ENCODE results near the gene MAPK8.
"Not testable (repeated sequence)": the region's sequence is repeated elsewhere in the genome, so short reads cannot be mapped to it uniquely, and the experiment has no call there.

Gene MAPK8

DNA sequence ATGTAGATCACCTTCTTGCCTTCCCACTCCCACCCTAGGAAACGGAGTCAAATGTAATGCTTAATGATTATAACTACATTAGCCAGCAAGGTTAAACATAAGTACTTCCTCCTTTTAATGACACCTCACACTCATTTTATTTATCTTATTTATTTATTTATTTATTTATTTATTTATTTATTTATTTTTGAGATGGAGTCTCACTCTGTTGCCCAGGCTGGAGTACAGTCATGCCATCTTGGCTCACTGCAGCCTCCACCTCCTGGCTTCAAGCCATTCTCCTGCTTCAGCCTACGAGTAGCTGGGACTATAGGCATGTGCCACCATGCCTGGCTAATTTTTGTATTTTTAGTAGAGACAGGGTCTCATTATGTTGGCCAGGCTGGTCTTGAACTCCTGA is 115.4 kb downstream of the MAPK8 start:
- not testable (repeated sequence) for DNase-seq

DNA sequence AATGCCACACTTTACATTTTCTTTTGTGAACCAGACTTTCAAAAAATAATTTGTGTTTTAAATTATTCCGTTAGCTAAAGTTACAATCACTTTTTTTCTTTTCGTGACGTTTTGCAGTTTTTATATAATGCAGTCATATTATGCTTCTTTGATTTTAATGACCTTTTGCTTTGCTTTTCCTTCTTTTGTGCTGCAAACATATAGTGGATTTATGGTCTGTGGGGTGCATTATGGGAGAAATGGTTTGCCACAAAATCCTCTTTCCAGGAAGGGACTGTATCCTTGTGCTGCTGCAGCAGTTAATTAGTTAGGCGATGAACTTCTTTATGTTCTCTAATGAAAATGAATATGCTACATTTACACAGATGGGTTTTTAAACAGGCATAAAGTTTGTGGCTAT is 117.4 kb downstream of the MAPK8 start:
- DNase-seq, result no peak

DNA sequence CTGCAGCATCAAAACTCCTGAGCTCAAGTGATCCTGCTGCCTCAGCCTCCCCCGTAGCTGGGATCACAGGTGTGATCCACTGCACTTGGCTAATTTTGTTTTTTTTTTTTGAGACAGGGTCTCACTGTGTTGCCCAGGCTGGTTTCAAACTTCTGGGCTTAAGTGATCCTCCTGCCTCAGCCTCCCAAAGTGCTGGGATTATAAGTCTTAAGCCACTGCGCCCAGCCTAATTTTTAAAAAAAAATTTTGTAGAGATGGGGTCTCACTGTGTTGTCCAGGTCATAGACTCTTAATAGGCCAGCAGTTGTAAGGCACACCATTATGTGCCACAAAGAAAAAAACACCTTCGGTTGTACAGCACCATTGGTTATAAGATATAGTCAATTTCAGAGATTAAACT is 122.4 kb downstream of the MAPK8 start:
- no peak for DNase-seq

DNA sequence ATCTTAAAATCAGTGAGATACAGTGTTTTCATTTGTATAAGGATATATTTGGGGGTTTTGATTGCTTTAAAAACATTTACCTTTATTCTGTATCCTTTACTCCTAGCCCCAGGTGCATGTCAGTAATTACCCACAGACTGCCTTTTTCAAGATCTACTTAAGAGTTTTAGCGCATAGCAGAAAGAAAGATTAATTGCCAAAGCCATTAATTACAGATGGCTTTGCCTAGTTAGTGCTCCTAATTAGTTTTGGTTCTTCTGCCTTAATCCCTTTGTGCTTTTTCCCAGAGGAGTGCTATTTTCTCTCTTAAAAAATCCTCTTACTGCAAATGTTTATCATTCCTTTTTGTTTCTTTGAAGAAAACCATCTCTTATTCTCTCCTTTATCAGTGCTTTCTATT is 122.8 kb downstream of the MAPK8 start:
- no peak for DNase-seq

DNA sequence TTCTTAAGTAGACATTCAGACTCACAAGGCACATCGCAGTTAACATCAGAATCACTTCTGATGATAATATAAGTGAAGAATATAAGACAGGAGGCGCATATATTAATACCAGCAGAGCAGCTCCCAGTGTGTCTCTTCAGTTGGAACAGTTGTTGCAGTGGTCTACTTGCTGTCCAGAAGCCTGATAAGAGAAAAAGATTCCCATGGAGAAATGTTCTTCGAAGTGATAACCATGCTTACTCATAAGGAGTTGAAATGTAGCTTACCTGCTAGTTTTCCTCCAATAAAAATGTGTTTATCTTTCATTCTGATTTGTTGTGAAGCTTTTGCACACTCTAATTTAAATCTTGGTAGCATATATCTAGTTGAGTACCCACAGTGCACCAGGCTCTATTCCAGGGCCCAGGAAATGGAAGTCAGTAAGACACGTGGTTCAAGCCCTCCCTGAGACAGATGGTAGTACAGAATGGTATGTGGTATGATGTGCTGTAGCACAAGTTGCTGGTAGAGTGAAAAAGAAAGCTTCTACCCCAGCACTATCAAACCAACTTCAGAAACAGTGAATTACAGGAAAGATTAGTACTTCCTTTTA is 124.0 kb downstream of the MAPK8 start:
- no peak for DNase-seq

DNA sequence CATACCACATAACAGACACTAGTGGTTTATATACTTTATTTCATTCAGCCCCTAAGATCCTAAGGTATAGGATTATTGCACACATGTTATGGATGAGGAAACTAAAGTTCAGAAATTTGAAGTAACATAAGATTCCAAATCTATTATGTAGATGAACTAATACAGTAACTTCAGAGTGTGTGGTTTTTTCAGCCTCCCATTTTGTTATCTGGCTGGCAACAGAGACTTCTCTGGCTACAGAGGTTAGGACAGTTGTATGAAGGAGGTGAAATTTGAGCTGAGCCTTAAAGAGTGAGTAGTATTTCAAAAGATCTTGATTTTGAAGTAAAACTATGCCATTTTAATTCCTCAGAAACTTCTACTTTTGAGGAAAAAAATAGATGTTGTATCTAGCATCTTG is 125.4 kb downstream of the MAPK8 start:
- DNase-seq, result no peak

DNA sequence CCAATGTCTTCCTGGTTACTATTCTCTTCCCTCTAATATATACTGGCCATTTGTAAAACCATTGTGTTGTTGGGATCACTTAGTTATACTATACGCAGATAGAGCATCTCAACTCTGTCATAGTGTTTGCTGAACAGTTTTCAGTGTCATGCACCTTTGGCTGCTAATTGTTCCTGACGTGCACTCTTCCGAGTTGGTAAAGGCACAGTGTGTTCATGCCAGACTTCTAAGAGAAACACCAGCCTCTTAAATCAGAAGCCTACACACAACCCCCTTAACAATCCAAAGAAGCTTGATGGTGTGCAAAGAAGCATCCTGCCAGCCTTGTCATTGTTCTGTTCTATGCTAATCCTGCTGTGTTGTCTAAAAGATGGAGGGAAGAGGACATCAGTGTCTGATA is 131.1 kb downstream of the MAPK8 start:
- DNase-seq, result no peak

DNA sequence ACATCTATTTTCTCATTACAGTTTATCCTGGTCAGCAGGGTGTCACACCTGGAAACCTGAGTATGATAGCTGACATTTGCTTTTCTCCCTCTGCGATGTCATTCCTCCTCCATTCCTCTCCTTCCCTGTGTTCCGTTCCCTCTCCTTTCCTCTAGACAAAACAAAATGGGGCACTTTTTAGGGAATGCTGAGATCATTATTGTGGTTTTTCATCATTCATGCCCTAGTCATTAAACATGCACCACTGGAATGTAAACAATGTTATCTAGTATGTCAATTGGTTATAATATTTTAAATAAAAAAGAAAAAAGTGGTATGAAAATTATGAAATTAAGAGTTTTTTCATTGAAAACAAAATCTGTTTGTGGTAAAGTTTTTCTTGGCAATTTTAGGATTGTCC is 132.6 kb downstream of the MAPK8 start:
- DNase-seq, result no peak

DNA sequence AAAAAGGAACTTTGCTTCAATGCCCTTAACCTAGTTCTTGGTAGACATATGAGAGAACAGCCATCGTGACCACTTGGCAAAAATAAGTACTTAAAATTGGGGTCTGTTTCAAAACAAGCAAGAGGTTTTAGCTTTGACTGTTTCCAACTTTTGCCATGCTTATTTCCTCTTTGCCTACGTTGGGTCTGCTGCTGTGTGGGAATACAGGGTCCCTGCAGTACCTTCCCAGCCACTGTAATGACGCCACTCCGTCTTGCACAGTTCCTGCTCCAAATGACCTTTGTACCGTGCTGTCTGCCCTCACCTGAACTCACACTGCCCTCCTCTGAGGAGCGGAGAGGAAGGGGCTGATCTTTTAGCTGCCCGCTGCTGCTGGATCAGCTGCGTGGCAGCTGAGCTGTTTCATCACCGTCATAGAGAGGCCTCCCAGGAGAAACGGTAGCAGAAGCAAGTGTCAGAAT is 133.1 kb downstream of the MAPK8 start:
- DNase-seq, result no peak

DNA sequence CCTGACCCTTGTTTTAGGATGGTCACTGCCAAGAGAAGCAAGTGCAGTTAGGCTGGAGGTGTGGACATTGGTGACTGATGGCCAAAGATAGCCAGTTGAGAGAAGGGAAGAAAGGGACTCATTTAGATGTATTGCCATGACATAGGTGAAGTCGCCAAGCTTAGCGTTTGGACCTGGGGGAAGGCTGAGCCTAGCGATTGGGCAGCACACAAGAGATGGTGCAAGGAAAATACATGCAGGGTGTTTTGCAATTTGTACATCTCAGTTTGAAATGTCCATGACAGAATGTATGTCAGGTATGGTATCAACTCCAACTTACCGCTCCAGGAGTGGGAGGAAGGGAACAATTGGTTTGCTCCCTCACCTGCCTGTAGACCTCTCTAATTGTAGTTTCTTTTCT is 134.3 kb downstream of the MAPK8 start:
- DNase-seq, result no peak

DNA sequence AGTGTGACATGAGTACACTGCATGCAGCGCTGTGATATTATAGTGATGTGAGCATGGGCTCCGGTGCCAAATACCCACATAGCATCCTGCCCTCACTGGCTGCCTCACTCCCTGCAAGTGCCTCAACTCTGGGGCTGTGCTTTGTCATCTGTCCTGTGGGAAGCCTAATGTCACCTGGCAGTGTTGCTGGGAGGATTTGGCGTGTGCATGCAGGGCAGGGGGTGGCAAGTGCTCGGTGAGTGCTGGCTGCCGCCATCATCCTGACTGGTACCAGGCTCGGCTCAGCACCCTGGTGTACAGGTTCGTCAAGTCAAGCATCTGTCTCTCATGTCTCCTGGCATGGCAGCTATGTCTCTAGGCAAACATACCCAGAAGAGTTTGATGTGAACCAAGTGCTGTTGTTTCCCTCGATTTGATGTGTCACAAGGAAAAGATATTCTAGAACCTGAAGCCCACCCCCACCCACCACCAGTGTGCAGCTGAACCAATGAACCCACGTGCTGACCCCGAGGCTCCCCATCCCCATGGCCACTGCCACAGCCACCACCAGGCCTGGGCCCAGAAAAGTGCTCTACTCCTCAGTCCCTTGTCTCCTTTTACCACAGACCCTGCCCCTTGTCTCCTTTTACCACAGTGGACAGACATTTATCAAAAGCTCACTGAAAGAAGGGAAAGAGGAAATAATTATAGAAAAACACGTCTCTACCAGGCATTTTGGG is 135.8 kb downstream of the MAPK8 start:
- no peak for DNase-seq

DNA sequence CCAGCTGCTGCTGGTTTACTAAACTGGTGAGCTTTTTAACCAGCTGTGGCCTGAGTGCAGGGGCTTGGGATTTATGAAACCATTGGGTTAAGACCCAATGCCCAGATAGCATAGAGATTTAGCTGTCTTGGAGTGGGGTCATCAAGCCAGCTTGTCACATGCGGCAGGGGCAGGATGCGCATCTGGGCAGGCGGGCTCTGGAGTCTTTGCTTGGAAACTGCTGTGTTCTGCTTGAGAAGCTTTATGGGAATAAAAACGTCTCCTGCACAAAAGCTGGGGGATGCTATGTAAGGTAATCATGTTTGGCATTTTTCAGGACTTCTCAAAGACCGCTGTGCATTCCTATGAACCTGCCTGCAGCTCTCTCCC is 136.3 kb downstream of the MAPK8 start:
- no peak for DNase-seq

DNA sequence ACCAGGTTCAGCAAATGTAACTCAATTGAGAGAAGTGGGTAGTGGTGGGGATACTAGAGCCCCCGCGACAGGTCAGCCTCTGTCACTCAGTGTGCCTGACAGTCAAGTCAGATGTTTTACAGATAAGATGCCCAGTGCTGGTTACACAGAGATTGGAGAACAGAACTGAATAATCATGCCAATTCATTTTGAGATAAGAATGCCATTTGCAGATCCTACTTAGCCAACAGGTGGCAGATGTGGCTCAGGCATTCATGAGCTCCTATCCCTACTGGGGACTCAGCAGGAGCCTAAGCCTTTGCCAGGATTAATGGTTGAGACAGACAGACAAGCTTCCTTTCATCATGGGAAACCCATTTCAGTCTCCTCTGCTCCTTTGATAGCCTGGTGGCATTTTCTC is 137.8 kb downstream of the MAPK8 start:
- no peak for DNase-seq

DNA sequence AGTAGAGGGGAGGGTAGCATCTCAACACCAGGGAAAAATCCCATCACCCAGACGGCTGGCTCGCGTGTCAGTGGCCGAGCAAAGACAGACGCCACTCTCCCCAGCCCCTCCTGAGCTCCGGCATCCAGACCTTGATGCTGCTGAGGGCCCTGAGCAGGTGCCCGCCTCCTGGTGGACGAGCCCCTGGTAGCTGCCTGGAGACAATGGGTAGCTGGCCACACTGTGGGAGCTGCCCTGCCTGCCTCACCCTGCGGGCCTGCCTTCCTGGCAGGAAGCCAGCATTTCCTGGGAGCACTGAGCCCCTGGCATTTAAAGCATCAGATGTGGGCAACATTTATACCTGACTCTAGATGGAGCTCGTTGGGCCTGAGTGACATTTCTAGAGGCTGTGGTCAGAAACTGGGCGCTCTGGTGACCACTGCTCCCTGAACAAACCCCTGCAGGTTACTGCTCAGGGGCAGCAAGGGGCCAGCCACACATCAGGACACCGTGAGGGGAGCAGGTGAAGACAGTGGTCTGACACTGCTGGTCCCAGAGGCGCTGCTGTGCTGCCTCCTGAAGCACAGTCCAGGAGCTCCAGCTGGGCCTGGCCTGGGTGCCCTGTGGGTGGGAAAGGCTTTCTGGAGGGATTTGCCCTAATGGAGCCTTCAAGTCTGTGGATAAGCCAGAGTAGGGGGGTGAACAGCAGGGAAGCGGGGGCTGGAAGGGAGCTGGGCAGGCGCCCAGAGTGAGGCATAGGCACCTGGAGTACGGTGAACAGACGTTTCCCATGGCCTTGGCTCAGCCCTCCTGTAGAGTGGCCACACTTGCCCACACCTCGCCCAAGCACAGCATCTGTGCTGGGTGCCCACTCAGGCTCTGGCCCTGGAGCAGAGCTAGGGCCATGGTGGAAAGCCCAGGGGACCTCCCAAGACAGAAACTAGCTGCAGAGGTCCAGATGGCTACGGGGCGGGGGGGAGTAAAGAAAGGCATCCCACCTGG is 138.7 kb downstream of the MAPK8 start:
- no peak for DNase-seq

DNA sequence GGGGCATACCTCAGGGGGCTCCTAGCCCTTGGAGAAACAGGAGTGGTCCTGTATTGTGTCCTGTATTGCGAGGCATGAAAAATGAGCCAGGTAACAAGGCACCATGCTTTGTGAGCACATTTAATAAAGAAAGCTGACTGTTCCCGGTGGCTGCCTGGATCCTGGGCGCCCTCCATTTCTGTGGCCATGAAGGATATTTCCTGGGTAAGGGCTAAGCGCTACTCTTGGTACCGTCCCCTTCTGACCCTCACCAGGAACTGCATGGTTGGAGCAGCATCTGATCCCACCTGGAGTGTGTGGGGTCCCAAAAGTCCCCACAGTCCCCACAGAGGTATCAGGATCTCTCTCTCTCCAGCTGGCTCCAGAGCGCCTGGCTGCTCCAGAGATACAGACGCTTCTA is 139.5 kb downstream of the MAPK8 start:
- no peak for DNase-seq

DNA sequence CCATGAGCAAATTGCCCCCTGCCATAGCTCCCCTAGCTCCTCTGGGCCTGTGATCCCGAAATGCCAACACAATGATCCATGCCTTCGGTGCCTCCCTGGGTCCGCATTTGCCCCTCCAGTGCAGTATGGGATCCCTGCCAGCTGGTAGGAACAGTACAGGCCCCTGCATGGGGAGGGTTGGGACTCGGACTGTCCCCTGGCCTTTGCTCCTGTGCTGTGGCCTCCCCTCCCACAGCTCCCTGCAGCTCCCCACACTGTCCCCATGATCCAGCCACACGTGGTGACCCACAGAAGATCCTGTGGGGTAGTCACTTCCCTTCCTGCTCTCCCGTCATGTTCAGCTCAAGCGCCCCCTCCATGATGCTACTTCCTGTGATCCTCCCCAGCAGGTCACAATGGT is 140.3 kb downstream of the MAPK8 start:
- DNase-seq, result no peak

DNA sequence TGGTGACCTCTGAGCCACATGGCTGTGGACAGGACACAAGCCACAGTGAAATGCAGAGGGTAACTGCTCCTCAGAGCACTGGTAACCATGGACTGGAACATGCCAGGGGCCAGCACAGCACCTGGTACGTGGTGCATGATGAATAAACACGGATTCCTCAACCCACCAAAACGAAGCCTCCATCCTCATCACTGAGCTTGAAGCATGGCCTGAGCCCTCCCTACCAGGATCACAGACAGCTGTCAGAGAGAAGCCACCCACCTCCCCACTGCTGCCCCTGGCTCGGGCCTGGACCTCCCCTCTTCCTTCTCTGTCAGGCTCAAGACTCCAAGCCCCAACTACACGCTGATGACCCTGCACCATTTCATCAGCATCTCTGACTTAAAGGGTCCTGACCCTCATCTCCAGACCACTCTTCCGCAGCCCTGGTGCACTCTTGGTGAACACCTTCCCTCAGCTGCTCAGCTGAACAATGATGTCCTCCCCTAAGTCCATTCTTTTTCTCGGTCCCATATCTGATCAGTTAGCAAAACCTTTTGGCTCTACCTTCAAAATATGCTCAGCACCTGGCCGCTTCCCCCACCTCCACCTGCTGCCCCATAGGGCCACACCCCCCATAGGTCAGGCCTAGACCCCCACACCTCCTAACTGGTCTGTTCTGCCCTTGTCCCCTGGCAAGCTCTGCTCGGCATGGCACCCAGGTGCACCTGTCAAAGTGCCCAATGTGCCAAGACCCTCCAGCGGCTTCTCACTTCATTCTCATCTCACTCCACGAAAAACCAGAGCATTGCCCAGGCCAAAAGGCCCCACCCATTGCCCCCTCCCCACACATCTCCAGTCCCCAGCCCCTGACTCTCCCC is 141.1 kb downstream of the MAPK8 start:
- DNase-seq, result no peak

DNA sequence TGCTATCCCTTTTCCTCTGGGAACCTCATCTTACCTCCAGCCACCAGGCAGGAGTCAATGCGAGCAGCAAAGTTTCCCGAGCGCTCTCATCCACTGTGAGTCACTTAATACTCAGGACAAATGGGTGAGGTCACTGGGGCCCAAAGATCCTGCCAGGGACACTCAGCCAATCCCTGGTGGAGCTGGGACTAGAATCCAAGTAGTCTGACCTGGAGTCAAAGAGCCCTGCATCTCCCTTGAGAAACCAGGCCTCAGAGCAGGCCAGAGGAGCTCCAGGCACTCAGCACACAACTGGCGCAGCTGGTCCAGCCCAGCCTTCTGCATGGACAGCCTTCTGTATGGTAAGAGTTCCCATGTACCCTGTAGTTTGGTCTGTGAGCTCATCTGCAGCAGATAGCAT is 142.3 kb downstream of the MAPK8 start:
- no peak for DNase-seq

DNA sequence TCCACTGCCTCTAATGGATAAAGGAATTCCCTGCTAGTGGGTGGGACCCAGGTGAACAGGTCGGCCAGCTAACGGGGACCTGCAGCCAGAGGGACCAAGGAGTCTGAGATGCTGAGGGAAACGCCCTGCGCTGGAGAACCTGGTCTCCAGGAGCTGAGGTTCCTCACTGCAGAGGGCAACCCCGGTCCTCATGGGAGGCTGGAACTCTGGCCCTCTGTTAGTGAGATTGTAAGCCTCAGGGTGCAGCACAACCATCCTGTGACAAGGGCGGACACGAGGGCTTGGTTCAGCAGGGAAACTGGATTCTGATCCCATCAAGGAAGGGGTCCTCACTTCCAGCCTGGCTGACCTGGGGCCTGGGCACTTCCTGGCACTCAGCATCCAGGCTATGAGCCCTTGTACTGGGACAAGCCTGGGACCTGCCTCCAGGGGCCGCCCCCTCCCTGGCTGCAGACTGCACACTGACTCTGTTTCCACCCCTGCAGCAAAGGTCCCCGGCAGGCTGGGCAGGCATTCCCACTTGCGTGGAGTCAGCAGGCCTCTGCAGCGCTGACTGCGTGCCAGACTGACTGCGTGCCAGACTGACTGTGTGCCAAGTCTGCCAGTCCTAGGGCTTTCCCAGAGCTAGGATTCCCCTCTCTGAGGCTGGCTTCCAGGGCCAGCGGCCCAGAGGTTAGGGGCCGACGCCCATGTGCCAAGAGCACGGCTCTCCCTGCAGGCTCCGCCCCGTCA is 143.2 kb downstream of the MAPK8 start:
- no peak for DNase-seq

DNA sequence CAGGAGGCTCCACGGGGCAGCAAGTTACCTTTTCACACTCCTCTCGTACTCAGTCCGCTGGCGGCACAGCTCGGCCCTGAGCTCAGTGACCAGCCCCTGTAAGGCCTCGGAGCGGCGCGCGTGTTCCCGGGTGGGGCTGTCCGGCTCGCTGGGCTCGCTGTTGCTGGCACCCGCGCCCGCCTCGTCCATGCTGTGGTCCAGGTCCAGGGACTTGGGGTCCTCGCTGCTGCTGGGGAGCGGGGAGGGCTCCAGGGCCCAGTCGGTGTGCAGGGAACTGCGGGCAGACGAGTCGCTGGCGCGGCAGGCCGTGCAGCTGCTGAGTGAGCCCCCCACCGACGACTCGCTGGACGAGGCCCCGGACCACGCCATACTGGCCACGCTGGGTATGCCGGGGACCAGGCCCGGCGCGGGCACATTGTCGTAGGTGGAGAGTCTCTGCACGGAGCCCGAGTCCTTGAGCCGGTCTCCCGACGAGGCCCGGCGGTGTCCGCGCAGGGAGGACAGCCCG is 143.8 kb downstream of the MAPK8 start:
- DNase-seq, result no peak

DNA sequence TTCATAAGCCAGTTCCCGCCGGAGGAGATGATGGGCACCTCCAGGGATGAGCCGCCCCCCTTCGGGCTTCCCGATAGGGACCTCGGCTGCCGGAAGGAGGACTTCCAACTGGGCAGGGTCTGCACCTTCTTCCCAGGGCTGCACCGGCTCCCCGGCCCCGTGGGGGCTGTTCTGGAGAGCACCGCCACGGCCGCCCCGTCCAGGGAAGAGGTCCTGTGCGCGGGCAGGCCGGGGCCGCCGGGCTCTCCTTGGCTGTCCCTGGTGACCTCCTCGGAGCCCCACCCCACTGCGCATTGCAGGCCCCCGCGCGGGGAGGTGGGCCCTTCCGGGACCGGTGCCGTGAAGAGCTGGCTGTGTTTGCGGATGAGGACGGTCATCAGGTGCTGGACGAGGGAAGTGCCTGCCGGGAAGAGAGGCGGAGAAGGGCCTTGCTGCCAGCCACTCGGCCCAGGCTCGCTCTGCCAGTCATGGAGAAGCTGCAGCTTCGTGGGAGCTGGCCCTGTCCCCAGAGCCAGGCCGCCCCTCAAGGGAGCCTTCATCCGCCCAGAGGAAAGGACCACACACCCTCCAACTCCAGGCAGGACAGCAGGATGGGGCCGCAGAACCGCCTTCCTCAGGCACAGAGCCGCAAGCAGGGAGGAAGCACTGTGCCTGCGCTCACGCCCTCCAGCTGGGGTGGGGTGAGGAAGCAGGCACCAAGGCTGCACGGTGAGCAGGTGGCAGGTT is 144.4 kb downstream of the MAPK8 start:
- DNase-seq, result no peak
